GM18868 (cell line): ENCODE measurements around the gene NDOR1.
"Not testable (repeated sequence)": the region's sequence is repeated elsewhere in the genome, so short reads cannot be mapped to it uniquely, and the experiment has no call there.

ENCODE experiments used
- ATAC-seq: cut with Tn5 transposase; IDR thresholded peaks from one replicate; pipeline ENCODE4 v1.9.1; 2021; ENCODE audit warnings: mild to moderate bottlenecking, moderate library complexity; ENCODE audit not compliant: unreplicated experiment

The NDOR1 gene

DNA sequence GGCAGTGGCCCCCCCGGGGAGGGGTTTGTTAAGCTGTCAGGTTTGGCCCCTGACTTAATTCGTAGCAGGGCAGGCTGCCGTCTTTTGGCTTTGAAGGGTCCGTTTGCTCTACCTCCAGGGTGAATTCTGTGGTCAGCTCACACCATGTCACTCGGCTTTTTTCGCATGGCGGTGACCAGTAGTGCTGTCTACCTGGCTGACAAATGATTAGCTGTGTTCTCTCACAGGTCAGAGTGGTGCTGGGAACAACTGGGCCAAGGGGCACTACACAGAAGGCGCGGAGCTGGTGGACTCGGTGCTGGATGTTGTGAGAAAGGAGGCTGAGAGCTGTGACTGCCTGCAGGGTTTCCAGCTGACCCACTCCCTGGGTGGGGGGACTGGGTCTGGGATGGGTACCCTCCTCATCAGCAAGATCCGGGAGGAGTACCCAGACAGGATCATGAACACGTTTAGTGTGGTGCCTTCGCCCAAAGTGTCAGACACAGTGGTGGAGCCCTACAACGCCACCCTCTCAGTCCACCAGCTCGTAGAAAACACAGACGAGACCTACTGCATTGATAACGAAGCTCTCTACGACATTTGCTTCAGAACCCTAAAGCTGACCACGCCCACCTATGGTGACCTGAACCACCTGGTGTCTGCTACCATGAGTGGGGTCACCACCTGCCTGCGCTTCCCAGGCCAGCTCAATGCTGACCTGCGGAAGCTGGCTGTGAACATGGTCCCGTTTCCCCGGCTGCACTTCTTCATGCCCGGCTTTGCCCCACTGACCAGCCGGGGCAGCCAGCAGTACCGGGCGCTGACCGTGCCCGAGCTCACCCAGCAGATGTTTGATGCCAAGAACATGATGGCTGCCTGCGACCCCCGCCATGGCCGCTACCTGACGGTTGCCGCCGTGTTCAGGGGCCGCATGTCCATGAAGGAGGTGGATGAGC is 37.0 kb downstream of the NDOR1 start:
- no peak for ATAC-seq

DNA sequence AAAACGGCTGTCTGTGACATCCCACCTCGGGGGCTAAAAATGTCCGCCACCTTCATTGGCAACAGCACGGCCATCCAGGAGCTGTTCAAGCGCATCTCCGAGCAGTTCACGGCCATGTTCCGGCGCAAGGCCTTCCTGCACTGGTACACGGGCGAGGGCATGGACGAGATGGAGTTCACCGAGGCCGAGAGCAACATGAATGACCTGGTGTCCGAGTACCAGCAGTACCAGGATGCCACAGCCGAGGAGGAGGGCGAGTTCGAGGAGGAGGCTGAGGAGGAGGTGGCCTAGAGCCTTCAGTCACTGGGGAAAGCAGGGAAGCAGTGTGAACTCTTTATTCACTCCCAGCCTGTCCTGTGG is 37.7 kb downstream of the NDOR1 start:
- not testable (repeated sequence) for ATAC-seq

DNA sequence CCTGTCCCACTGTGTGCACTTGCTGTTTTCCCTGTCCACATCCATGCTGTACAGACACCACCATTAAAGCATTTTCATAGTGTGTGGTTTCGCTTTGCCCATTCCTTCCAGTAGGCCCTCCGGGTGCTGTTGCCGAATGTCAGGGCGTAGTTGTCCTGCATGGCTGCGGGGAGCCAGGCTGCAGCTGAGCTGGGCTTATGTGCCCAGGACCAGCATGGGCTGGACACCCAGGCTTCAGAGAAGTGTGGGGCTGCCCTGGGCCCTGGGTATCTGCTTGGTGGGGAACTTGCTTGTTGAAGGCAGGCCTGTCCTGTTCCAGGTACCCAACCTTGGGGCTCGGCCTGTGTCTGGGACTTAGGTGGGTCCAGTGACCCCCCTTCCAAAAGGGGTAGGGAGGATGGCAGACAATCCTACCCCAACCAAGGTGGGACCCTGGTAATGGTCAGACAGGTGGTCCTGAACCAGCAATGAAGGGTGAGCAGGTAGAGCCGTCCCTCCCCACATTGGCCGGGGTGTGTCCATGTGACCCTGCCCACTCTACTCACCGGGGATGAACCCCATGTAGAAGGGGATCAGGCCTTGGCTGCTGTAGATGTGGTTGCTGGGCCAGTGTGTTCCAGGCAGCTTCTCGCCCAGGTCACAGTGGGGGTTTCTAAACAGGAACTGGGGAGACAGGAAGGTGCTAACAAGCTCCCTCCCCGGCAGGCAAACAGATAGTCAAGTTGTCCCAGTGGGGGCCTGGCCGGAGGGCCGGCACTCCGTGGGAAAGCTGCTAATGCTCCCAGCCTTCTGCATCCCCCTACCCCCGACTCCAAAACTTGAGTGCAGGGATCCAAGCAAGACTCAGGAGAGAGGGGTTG is 38.4 kb downstream of the NDOR1 start:
- ATAC-seq, result no peak

DNA sequence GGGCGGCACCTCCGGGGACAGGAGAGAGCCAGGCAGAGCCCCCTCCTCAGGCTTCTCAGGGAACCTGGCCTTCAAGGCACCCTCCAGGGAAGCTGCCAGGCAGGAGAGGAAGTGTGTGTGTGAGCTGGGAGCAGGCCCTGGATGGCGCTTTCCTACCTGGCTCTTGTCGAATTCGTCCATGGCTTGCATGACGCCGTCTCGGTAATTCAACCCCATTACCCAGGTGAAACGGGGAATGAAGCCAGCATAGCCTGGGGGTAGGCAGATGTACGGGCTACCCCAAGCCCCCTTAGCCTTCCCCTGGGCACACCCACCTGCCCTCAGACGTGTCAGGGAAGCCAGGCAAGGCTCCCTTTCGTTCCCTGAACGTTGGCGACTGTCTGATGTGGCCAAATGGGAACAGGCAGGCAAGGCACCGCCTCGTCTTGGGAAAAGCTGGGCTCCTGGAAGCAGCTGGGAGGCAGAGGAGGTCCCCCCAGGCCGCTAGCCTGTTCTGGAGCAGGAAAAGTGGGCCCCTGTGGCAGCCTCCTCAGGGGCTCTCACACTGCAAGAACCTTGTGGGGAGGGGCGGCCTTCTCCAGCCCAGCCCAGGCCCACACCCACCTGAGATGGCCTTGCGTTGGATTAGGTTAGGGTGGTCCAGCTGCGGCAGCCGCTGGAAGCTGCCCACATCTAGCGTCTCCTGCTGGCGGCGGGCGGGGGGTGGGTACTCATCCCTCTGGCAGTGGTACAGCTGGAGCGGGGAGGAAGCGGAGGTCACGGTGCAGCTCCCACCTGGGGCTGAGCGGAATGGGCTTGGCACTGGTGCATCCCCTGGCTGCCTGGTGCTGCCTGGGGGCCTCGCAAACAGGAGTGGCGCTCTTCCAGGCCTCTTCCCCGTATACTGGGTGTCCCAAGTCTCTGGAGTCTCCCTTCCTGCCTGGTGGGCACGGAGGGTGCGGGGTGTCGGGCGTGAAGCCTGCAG is 39.3 kb downstream of the NDOR1 start:
- no peak for ATAC-seq

DNA sequence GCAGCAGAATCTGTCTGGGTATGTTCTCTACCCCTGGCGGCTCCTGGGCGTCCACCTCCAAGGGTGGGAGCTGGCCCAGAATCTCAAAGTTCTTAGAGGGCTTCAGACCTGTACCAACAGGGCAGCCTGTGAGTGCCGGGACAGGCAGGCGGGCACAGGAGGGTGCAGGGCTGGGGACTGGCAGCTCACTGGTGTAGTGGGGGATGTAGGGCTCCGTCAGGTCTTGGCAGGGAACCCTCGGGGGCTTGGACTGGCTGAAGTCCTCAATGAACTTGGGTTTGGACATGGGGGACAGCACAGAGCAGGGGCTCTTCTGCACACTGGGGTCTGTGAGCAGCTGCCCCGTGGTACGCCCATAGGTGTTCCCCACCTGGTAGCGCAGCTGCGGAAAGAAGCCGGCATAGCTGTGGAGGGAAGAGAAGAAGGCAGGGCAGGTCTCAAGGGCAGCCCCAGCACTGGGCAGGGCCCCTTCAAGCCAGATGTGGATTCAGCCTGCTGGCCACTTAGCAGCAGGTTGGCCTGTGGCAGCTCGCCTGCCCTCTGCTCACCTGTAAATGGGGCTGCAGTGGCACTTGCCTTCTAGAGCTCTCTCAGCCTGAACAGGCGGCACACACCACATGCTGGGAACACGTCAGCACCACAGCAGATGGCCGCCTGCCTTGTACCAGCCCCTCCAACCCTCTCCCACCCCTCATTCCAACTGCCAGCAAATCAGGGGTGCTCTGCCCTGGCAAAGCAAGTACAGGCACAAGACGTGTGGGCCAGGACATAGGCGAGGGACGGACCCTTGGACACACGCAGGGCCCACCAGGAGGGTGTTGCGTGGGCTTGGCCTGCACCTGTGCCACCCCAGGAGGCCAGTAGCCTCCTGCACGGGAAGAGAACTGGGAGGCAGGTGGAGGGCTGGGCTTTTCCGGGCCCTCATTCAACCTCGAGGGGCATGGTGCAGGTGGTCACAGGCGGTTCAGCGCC is 40.2 kb downstream of the NDOR1 start:
- ATAC-seq, result no peak

DNA sequence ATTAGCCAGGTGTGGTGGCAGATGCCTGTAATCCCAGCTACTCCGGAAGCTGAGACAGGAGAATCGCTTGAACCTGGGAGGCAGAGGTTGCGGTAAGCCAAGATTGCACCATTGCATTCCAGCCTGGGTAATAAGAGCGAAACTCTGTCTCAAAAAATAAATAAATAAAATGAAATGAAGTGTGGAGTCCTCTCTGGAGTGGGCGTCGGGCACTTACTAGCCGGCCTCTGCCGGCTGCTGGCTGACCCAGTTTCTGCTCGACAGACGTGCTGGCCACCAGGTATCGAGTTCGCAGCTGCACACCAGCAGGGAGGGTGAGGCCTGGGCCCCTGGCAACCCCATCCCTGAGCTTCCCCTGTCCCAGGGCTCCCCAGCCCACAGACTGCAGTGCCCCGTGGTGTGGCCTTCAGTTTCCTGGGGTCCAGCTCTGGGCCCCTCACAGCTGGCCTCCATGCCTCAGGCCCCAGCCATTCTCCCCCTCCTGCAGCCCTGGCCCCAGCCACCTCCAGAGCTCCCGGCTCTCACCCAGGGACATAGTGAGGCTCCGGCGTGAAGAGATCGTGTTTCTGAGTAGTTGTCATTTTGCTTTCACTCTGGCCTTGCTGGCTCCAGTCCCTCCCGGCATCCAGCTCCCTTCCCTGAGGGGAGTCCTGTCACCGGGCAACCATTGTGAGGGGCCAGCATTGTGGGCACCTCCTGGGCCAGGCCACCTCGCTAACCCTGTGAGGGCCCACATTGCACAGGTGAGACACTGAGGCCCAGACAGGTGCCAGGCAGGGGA is 41.8 kb downstream of the NDOR1 start:
- no peak for ATAC-seq

DNA sequence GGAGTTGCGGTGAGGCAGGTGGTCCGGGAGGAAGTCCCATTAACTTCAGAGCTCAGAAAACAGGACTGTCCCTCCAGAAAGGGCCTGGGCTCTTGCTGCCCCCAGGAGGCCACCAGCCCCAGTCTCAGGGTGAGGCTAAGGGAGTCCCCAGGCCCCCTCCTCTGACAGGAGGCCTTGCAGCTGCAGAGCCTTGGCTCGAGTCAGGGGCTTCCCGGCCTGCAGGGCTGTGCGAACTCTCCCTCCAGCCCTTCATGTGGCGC is 42.3 kb downstream of the NDOR1 start:
- ATAC-seq, result no peak

DNA sequence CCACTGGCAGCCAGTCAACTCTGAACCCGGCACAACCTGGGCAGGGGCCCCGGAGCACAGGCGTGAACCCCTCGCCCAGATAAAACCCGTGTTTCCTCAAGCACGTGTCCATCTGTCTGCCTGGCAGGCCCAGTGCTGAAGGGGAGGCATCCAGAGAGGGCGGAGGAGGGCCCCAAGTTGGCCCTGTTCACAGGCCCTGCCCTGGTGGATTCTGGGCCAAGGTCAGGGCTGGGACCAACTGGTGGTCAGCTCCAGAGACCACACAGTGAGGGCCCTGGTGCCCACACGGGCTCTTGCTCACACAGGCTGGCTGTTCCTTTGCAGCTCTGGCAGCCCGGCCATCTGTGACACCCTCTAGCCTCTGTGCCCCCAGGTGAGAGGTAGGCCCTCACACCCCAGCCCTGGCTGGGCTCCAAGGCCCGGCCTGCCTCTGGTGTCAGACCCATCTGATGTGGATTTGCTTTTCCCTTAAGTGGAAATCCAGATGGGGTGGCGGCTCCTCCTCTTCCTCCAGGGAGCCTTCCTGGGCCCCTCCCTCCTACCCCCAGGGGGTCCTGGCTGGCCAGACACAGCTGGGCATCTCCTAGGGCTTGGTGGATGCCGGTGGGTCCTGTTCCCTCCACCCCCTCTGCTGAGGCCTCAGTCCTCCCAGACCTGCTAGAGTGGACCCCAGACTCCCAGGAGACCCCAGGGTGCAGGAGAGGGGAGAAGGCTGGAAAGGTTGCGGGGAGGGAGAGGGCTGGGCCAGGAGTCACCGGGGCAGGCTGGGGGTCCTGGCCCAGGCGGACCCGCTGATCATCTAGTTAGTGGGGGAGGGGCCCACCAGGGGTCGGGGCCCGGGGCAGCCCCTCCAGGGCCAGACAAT is 45.1 kb downstream of the NDOR1 start:
- no peak for ATAC-seq

DNA sequence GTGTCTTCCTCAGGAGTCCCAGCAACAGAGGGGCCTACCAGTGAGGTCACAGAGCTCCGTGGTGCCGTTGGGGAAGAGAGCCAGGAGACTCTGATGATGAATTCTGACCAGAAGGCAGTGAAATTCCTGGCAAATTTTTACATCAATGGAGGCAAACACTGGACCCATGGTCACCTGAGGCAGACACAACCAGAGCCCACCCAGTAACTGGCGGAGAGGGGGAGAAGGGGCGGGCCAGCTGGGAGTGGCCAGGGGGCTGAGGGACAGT is 45.6 kb downstream of the NDOR1 start, which contains the start of gene STPG3:
STPG3 (plus strand) TSS at position 93 of the 268 bp plus-strand sequence; CDS start at position 94, 1 bp downstream.
- ATAC-seq, result no peak

DNA sequence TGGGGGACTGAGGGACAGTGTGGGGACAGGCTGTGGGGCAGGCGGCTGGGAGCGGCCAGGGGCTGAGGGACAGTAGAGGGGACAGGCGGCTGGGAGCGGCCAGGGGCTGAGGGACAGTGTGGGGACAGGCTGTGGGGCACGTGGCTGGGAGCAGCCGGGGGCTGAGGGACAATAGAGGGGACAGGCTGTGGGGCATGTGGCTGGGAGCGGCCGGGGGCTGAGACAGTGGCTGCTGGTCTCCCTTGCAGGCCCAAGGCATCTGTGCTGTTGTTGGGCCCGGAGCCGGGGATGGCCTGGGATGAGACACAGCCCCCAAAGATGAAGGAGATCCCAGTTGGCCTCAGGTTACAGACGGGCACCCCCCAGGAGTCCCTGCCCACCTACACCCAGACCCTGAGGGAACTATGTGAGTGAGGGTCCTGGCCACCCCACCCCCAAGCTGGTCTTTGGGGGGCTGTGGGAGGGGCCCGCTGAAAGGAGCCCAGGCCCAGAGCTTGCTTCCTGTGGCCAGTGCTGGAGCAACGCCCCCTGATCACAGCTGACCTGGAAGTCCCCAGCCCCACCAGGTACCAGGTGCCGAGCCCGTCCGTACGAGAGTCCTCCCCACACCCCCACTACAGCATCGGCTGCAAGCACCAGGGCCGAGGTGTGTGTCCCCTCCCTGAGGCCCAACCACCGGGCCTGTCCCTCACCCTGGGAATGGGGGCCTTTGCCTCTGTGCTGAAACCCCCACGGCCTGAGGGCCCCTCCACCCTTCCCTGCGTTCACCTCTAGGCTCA is 46.2 kb downstream of the NDOR1 start:
- no peak for ATAC-seq

DNA sequence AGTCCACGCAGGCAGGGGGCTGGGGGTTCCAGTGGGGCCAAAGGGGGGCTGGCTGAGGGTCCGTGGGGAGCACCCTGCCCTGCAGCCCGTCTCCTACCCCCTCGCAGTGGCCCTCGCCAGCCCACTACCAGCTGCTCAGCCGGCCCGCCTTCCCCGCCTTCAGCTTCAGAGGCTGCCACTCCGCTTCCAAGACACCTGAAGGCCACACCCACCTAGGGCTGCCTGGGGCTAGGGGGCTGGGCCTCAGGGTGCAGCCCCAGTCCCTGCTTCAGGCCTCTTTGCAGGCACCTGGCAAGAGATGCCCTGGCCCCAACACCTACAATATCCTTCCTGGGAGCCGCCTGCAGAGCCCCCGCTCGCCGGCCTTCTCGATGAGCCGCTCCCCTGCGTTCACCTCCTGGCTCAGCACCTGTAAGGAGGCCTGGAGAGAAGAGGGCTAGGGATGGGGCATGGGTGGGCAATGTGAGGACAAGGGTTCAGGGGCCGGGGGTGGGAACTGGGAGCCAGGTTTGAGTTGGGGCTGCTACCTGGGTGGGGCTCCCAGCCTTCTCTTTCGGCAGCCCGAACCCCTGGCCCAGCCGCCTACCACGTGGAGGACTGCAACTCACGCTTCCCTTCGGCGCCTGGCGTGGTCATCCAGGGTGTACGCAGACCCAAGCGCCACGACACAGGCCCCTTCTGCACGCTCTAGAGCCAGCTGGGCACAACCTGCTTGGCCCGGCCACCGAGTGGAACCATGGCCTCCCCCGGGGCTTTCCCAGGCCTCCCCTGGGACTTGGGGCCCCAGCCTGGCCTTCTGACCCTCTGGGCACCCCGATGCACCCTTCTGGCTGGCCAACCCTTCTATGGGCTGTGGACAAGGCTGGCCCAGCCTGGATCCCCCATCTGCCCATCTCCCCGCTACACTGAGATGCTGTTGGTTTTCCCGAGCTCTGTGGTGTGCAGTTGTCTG is 47.3 kb downstream of the NDOR1 start:
- no peak for ATAC-seq

DNA sequence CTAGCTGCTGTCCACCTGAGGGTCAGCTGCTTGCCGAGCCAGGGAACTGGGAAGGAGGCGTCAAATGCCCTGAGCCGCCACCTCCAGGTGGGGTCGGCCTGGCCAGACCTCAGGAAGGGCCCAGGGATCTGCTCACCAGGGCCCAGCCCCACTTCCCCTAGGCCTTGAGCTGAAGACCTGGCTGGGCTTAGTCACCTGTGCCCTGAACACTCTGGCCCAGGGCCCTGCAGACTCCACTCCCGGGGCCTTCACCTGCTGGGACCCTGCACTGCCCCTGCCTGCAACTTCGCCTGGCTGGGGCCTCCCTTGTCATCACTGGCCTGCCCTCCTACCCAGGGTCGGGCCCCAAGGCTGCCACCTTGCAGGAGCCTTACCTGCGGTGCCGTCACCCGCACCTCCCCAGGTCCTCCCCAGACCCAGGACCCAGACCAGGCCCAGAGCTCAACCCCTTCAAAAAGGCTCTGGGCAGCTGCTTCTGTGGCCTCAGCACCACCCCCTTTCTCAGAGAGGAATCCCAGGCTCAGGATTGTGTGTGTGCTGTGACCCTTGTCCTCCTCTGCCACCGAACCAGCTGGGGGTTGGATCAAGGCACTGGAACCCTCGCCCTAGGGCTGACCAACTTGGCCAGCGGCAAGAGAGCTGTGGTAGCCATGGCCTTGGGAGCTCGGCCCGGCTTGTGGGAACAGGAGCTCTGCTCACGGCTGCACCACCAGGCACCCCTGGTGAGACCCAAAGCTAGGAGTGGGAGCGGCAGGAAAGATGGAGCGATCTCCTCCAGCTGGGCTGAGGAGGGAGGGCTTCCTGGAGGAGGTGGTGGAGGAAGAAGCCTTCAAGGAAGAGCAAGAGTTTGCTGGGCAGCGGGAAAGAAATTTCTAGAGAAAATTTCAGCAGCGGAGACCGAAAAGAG is 48.5 kb downstream of the NDOR1 start:
- no peak for ATAC-seq

DNA sequence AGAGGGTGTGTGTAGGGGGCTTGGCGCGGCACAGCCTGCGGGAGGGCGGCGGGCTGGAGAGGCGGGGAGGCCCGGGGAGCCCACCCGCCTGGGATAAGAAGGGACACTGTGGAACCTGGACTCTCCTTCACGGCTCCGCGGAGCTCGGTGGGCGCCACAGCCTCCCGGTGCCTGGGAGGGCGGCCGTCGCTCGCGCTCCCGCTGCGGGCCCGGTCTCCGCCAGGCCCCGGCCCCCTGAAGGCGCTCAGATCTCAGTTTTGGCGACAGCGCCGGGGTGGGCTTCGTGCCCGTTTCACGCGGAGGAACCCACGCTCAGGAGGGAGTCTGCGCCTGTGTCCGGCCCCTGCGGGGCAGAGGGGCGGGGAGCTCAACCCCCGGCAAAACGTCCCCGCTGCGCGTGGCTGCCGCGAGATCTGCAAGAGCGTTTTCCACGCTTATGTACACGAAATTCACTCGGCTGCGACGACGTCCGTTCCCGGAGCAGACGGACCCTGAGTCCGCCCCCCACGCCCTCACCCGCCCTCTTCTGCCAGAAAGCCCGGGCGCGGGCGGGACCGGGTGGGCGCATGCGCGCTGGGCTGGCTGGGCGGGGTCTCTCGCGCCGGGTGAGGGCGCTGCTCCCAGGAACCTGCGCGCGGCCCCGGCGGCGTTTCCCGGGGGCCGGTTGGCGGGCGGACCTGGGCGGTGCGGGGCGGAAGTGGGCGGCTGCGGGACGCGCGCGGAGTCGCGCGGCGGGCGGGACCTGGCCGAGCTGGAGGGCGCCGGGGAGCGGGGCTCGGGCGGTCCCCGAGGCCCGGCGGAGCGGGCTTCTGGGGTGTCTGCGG is 49.3 kb downstream of the NDOR1 start, which contains the start of gene NELFB:
NELFB (plus strand) TSS at position 704 of the 824 bp plus-strand sequence.
- ATAC-seq, result peak; percentile 75

DNA sequence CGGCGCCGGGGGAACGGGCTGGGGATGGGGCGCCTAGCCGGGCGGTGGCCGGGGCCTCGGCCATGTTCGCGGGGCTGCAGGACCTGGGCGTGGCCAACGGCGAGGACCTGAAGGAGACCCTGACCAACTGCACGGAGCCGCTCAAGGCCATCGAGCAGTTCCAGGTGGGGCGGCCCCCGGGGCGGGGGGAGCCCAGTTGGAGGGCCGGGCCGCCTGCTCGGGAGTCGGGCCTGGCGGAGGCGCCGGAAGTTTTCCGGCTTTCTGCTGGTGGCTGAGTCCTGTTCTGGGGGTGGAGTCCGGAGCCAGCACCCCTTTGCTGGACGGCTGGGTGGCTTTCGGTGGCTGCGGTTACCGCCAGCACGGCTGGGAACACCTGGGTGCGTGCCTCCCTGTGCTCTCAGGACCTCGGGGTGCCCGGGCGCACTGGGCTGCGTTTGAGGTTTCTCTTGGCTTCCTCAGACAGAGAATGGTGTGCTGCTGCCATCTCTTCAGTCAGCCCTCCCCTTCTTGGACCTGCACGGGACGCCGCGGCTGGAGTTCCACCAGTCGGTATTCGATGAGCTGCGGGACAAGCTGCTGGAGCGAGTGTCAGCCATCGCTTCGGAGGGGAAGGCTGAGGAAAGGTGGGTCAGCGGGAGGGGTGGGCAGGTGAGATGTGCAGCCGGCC is 50.1 kb downstream of the NDOR1 start:
- ATAC-seq, result peak; percentile 36
